Measurements from ENCODE around the gene VIL1.

The VIL1 gene

DNA sequence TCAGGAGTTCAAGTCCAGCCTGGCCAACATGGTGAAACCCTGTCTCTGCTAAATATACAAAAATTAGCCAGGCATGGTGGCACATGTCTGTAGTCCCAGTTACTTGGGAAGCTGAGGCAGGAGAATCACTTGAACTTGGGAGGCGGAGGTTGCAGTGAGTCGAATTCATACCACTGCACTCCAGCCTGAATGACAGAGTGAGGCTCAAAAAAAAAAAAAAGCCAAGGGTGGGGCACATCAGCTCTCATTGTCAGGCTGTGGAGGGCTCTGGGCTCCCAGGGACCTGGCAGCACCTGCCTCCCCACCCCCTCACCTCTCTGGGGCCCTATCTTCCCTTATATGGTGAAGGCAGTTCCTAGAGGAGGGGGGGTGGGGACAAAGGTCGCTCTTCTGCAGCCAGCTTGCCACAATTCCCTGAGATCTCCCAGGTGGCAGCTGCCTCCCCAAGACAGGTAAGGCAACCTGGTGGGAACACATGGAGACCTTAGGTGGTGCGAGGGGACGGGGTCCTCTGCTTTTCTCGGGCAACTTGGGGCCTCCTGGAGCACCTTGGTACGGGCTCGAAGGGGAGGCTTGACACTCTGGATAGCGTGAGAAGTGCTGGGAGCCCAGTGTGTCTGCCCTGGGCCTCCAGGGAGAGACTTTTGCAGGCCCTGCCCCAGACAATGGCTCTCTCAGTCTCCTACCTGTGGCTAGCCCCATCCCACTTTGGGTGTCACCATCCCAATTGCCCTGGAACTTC, at the start of gene VIL1:
Gene VIL1, plus strand, starts transcription at position 407 of the 742 bp plus-strand sequence. CDS start 4,656 bp downstream, outside the sequence.
- FAIRE-seq = no peak

DNA sequence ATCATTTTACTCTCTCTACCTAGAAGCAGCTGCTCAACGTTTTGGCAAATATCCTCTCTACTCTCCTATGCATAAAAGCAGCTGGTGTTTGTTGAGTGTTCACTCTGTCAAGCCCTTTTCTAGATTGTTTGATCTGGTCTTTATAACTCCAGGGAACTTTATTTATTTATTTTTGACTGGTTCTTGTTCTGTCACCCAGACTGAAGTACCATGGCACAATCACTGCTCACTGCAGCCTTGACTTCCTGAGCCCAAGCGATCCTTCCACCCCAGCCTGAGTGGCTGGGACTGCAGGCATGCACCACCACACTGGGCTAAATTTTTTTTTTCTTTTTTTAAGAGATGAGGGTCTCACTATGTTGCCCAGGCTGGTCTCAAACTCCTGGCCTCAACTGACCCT, 49.6 kb upstream of the VIL1 start:
- FAIRE-seq = no peak

DNA sequence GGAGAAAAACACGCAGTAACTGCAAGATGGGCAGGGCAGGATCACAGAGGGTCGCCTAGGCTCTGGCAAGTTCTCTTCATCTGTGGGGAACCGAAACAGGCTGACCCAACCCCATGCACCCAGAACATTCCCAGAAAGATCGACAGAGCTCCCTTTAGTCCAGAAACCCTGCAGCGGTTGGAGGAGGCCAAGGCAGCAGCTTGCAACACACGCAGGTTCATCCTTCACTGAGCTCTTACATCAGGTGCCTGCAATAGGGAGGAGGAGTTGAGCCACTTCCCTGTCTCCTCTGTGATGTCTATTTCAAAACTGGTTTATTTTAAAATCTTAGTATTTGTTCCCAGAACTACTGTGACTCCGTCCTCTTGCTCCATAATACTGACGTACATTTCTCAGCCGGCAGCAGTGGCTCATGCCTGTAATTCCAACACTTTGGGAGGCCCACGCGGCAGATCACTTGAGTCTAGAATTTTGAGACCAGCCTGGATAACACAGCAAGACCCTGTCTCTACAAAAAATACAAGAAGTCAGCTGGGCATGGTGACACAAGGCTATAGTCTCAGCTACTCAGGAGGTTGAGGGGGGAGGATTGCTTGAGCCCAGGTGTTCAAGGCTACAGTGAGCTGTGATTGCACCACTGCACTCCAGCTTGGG, 48.4 kb upstream of the VIL1 start:
- no peak for FAIRE-seq

DNA sequence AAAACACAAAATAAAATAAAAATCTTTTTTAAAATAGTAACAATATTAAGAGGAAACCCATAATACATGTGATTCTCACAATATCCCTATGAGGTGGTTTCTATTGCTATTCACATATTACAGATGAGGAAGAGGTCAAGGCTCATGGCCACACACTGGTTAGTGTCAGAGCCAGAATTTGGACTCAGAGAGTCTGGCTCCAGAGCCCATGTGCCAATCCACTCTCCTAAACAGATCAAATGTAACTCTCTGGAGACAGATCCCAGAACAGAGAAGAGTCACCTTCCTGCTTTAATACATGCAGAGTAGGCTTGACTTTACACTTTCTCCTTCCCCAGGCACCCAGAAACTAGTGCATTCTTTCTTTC, 47.0 kb upstream of the VIL1 start:
- FAIRE-seq = no peak

DNA sequence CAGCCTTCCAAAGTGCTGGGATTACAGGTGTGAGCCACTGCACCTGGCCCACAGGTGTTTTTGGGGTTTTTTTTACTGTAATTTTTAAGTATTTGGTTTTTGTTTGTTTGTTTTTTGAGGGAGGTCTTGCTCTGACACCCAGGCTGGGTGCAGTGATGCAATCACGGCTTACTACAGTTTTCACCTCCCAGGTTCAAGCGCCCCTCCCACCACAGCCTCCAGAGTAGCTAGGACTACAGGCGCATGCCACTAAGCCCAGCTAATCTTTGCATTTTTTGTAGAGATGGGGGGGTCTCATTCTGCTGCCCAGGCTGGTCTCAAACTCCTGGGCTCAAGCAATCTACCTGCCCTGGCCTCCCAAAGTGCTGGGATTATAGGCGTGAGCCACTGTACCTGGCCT, 44.1 kb upstream of the VIL1 start:
- no peak for FAIRE-seq

DNA sequence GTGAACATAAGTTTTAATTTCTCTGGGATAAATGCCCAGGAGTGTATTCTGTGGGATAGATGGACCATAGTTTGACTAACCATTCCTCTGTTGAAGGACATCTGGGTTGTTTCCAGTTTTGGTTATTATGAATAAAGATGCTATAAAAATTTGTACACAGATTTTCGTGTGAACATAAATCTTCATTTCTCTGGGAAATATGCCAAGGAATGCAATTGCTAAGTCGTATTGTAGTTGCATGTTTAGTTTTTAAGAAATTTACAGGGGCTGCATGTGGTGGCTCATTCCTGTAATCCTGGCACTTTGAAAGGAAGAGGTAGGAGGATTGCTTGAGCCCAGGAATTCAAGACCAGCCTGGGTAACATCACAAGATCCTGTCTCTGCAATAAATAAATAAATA, 43.7 kb upstream of the VIL1 start:
- no peak for FAIRE-seq

DNA sequence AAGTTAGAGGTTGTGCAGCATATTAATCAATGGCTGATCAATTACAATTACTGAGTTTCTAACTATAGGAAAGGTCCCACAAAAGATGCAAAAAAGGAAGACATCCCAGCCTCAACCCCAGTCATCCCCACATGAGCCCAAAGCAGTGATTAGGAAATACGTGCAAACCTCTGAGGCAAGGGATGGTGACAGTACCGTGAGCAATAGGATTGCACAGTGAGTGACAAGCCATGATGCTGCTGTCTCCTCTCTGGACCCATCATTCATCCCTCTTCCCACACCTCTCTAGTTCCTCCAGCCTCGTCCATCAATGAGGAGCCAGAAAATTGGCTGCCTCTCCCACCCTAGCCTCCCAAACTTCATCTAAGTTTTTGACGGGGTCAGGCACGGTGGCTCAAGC, 40.9 kb upstream of the VIL1 start:
- FAIRE-seq = no peak

DNA sequence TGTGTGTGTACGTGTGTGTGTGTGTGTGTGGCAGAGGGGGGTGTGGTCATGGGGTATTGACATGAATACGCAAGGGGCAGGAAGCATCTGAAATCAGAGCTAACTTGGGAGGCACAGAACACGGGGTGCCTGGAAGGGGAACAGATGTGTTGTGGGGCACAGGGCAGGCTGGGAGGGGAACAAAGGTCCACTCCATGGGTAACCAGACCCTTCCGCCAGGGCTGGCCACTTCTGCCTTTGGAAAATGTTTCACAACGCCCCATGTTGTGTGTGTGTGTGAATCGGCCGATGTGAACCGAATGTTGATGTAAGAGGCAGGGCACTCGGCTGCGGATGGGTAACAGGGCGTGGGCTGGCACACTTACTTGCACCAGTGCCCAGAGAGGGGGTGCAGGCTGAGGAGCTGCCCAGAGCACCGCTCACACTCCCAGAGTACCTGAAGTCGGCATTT, 37.0 kb upstream of the VIL1 start, which contains the start of gene SLC11A1:
Gene SLC11A1, plus strand, starts transcription at position 358 of the 451 bp plus-strand sequence. CDS start 96 bp downstream, outside the sequence.
- no peak for FAIRE-seq

DNA sequence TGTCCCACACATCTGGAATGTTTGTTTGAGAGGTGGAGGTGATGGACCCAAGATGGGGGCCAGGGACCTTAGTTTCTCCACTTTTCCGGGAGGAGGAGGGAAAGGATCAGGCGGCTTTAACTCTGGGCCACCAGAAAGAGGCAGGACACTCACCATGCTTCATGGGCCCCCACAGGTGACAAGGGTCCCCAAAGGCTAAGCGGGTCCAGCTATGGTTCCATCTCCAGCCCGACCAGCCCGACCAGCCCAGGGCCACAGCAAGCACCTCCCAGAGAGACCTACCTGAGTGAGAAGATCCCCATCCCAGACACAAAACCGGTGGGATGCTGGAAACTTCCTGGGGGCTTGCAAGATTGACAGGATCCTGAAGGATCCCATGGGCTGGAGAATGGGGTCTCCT, 36.1 kb upstream of the VIL1 start:
- no peak for FAIRE-seq

DNA sequence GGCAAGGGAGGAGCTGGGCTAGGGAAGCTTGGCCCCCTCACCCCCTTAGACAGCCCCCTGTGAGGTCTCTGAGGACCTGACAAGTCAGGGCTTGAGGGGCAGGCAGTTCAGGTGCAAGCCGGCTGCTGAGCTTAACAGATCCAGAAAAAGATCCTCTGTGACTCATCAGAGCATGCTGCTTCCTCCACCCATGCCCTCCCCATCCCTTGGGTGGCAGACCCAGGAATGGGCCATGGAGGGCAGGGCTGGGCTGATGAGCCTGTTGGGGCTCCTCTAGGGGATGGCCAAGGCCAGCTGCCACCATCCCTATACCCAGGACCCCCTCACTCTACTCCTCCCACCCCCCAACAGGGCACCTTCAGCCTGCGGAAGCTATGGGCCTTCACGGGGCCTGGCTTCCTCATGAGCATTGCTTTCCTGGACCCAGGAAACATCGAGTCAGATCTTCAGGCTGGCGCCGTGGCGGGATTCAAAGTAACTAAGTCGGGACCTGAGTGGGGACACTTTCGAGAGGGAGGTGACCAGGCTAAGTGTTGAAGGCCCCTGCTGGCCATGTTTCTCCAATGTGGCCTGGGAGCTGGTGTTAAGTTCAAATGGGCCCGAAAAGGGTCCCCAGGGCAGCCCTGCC, 34.9 kb upstream of the VIL1 start:
- no peak for FAIRE-seq

DNA sequence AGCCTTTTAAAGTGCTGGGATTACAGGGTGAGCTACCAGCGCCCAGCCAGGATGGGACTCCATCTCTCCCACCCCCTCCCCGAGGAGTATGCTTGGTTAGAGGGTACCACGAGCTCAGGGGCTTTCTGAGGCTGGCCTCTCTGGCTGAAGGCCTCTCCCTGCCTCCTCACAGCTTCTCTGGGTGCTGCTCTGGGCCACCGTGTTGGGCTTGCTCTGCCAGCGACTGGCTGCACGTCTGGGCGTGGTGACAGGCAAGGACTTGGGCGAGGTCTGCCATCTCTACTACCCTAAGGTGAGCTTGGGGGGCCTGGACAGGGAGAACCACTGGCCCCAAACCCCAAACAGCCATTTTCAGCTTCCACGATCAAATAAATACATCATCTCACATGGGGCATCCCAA, 33.9 kb upstream of the VIL1 start:
- no peak for FAIRE-seq

DNA sequence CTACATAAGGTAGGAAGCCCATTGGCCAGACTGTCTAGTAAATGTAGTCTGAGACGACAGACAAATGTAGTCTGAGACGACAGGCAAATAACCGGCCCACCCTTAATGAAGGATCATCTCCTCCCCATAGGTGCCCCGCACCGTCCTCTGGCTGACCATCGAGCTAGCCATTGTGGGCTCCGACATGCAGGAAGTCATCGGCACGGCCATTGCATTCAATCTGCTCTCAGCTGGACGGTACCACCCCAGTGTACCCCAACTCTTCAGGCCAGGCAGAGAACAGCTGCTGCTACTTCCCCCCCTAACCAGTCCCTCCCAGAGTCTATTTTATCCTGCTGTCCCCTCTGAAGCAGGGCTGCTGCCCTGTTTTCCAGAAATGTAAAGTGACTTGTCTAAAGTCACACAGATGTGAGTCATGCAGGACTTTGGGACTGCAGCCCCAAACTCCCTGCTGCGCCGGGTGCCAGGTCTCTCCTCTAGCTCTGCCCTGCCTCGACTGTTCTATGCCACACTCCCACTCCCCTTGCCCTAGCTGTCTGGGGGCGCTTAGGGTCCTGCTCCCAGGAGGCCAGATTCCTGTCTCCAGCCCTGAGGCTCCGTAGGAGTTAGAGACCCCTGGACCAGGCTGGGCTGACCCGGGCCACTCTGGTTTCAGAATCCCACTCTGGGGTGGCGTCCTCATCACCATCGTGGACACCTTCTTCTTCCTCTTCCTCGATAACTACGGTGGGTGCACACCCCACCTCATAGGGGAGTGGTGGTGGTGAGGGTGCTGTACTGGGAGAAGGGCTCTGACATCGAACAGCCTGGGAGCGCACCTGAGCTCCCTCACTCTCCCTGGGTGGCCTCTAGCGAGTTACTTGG, 32.2 kb upstream of the VIL1 start:
- no peak for FAIRE-seq

DNA sequence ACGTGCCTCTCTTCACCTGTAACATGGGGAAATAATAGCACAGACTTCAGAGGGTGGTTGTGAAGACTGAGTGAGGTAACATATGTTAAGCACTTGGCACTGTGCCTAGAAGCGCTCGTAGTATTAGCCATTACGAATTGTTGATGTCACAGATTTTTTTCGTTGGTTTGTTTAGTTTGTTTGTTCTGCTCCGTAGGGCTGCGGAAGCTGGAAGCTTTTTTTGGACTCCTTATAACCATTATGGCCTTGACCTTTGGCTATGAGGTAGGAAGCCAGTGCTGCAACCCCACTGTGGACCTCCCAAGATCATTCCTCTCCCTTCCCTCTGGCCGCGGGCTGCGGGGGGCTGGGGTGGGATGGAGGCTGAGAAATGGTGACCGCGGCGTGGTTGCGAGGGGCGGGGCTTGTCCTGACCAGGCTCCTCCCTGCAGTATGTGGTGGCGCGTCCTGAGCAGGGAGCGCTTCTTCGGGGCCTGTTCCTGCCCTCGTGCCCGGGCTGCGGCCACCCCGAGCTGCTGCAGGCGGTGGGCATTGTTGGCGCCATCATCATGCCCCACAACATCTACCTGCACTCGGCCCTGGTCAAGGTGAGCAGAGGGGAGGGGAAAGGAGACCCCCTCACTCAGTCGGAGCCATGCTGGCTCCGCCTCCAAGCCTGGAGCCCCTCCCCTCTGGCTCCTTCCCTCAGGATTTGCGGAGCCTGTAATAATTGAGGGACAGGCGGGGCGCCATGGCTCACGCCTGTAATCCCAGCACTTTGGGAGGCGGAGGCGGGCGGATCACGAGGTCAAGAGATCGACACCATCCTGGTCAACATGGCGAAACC, 31.3 kb upstream of the VIL1 start:
- no peak for FAIRE-seq

DNA sequence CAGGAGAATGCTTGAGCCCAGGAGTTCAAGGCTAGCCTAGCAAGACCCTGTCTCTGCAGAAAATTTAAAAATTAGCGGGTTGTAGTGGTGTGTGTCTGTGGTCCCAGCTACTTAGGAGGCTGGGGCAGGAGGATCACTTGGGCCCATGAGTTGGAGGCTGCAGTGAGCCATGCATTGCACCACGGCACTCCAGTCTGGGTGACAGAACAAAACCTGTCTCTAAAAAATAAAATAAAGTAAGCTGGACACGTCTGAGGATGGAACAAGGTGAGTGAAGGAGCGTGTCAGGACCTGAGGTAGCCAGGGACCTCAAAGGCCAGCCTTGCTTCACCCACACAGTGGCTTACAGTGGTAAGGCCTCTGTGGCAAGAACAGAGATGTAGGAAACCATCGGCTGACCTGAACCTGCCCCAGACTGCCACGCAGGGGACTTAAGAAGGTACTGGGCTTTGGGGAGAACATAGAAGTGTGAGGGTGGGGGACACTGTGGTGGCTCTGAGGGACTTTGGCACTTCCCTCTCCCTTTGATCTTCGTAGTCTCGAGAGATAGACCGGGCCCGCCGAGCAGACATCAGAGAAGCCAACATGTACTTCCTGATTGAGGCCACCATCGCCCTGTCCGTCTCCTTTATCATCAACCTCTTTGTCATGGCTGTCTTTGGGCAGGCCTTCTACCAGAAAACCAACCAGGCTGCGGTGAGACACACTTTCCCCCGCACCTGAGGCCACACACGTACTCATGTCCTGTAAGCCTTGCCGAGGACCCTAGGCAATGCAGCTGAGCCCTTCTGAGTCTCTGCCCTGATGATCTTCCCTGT, 29.4 kb upstream of the VIL1 start:
- no peak for FAIRE-seq

DNA sequence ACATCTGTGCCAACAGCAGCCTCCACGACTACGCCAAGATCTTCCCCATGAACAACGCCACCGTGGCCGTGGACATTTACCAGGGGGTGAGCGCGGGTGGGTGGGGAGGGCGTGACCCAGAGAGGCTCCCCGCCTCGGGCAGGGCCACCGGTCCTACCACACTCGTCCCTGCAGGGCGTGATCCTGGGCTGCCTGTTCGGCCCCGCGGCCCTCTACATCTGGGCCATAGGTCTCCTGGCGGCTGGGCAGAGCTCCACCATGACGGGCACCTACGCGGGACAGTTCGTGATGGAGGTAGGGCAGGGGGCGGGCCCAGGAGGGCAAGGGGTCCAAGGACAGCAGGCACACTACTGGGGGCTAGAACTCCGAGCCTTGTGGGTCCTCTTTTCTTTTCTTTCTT, 27.7 kb upstream of the VIL1 start:
- FAIRE-seq = no peak

DNA sequence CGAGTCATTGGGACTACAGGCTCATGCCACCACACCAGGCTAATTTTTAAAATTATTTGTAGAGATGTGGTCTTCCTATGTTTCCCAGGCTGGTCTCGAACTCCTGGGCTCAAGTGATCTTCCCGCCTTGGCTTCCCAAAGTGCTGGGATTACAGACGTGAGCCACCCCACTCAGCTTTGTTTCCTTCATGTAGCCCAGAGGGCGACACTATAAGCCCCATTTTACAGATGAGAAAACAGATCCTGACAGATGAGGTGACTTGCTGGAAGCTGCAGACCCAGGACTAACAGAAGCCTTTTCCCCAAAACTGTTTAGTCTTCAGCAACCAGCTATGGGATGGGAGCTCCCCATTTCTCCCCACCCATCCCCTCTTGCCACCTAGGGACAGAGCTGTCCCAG, 26.5 kb upstream of the VIL1 start:
- FAIRE-seq = no peak

DNA sequence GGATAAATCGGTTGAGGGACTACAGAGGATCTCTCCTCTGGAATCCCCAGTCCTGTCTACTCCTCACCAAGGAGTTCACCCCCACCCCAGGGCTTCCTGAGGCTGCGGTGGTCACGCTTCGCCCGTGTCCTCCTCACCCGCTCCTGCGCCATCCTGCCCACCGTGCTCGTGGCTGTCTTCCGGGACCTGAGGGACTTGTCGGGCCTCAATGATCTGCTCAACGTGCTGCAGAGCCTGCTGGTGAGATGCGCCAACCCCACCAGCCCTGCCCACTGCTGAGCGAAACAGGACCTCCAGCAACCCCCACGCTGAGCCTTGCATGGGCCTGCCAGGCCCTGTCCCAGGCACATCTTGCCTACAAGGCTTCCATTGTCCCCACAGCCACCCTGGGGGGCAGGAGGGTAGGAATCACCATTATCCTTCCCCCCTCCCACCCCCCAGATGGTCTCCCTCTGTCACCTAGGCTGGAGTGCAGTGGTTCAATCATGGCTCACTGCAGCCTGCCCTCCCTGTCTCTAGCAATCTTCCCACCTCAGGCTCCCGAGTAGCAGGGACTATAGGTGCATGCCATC, 25.9 kb upstream of the VIL1 start:
- no peak for FAIRE-seq

DNA sequence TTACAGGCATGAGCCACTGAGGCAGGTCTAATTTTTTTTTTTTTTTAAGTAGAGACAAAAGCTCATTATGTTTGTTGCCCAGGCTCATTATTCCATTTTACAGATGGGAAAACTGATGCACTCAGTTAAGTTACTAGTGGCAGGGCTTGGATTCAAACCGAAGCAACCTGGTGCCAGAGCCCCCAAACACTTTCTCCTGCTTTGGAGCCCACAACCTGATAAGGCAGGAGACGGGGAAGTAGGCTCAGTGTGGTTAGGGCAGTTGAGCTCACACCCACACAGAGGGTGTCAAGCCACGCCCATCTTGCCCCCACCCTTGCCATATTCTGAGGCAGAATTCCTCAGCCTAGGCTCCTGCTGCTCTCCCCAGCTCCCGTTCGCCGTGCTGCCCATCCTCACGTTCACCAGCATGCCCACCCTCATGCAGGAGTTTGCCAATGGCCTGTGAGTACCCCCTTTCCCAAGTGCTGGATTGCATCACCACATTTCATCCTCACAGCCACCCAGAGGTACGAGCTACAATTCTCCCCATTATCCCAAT, 25.1 kb upstream of the VIL1 start:
- no peak for FAIRE-seq

DNA sequence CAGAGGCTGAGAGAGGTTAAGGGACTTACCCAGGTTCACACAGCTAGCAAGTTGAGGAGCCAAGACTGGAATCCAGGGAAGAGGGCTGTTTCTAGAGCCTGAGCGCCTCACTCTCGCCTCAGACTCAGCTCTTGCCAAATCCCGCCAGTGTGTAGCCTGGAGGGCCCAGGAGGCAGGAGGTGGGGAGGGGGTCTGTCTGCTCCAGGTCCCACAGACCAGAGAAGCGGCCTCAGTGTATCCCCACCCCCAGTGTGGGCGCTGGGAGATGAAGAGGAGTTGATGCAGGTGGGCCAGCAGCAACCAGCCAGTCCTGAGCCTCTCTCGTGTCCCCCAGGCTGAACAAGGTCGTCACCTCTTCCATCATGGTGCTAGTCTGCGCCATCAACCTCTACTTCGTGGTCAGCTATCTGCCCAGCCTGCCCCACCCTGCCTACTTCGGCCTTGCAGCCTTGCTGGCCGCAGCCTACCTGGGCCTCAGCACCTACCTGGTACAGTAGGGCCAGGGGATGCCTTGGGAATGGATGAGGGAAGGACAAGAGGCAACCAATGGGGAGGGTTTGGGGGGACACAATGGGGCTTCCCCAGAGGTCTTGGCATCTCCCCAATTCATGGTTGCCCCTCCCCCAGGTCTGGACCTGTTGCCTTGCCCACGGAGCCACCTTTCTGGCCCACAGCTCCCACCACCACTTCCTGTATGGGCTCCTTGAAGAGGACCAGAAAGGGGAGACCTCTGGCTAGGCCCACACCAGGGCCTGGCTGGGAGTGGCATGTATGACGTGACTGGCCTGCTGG, 24.4 kb upstream of the VIL1 start:
- no peak for FAIRE-seq

DNA sequence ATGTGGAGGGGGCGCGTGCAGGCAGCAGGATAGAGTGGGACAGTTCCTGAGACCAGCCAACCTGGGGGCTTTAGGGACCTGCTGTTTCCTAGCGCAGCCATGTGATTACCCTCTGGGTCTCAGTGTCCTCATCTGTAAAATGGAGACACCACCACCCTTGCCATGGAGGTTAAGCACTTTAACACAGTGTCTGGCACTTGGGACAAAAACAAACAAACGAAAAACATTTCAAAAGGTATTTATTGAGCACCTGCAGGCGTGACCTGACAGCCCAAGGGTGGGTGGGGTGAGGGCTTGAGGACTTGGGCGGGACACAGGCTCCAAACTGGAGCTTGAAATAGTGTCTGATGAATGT, 23.9 kb upstream of the VIL1 start:
- FAIRE-seq = no peak

All from TTC549 (cell line).